PFSK-1 (cell line): ENCODE results near the gene CYBA.

Experiments used
- FOXP2 ChIP-seq: optimal IDR thresholded peaks from 2 replicates; pipeline ENCODE3; 2011; ENCODE audit warnings: borderline replicate concordance, control low read depth, inconsistent platforms; ENCODE audit not compliant: insufficient read depth; ENCODE audit errors: extremely low read length, extremely low read depth
- POLR2AphosphoS5 ChIP-seq: IDR thresholded peaks from 2 replicates; pipeline ENCODE4 v1.6.1; 2012; ENCODE audit warnings: low read depth, mild to moderate bottlenecking, control low read depth, low read length, moderate library complexity
- REST ChIP-seq, 2 experiments: IDR thresholded peaks; 2 replicates each; pipeline versions ENCODE4 v1.6.1 to v1.8.0; 2011 to 2012; ENCODE audit warnings: low read depth in 2 of 2, low read length in 2 of 2, control low read depth in 1 of 2, inconsistent platforms in 1 of 2, mild to moderate bottlenecking in 1 of 2, moderate library complexity in 1 of 2; ENCODE audit not compliant: insufficient read depth in 1 of 2
- SIN3A ChIP-seq: IDR thresholded peaks from 2 replicates; pipeline ENCODE4 v1.6.1; 2012; ENCODE audit warnings: mild to moderate bottlenecking, low read length, moderate library complexity, borderline replicate concordance; ENCODE audit not compliant: insufficient read depth
- TAF1 ChIP-seq: IDR thresholded peaks from 2 replicates; pipeline ENCODE4 v1.6.1; 2012; ENCODE audit warnings: low read length, control low read depth, borderline replicate concordance; ENCODE audit not compliant: insufficient read depth

CYBA gene

GRCh38 chr16:88626646-88627045, 24.2 kb downstream of the CYBA start:
- no peak for TF ChIP-seq TAF1

- TF ChIP-seq POLR2AphosphoS5: no peak
- no peak for TF ChIP-seq REST (IDR thresholded peaks at IDR 0.05; ENCODE audit: insufficient read depth in 1 of 2, low read depth in 2 of 2, low read length in 2 of 2)
- no peak for TF ChIP-seq TAF1
- TF ChIP-seq FOXP2: no peak
- no peak for TF ChIP-seq SIN3A
These were observed 25.8 kb downstream of the CYBA start for GRCh38 chr16:88624977-88625576.

- TF ChIP-seq POLR2AphosphoS5: no peak
- TF ChIP-seq FOXP2: no peak
- TF ChIP-seq SIN3A: no peak
- TF ChIP-seq TAF1: no peak
- TF ChIP-seq REST (IDR thresholded peaks at IDR 0.05; ENCODE audit: insufficient read depth in 1 of 2, low read depth in 2 of 2, low read length in 2 of 2): no peak
These were observed 26.4 kb downstream of the CYBA start for GRCh38 chr16:88624481-88624880.

GRCh38 chr16:88623858-88624257, 27.0 kb downstream of the CYBA start:
- TF ChIP-seq FOXP2 (no peak), SIN3A (no peak)

- TF ChIP-seq REST (IDR thresholded peaks at IDR 0.05; ENCODE audit: insufficient read depth in 1 of 2, low read depth in 2 of 2, low read length in 2 of 2) (no peak), TAF1 (no peak), SIN3A (no peak), FOXP2 (no peak), POLR2AphosphoS5 (no peak)
These were observed 28.0 kb downstream of the CYBA start for GRCh38 chr16:88622866-88623265.

- no peak for TF ChIP-seq TAF1
- TF ChIP-seq POLR2AphosphoS5: no peak
- no peak for TF ChIP-seq REST (IDR thresholded peaks at IDR 0.05; ENCODE audit: insufficient read depth in 1 of 2, low read depth in 2 of 2, low read length in 2 of 2)
- no peak for TF ChIP-seq SIN3A
- TF ChIP-seq FOXP2: no peak
These were observed 28.7 kb downstream of the CYBA start for GRCh38 chr16:88622125-88622524.
